ENCODE data around the gene SLC22A14. TPM values are rescaled to one million over a fixed set of nuclear protein-coding genes. Genes with fewer than 3 reads are reported as not detected.
A peak's percentile ranks its signal among the peaks of the same experiment; 100 is the strongest.

SLC22A14 gene
- total RNA-seq, 3 donors from 2014 or later (not counting 1 experiment from before 2014, with no cell fraction given), result 0.20 TPM; not detected in 2

GRCh38 chr3:38332201-38332600, 50.1 kb downstream of the SLC22A14 start:
- intact Hi-C loops (cut with micrococcal nuclease), result no loop called here
- Mint-ChIP-seq H3K36me3 (no peaks in the 10 kb centered on the region), H3K27me3 (ENCODE audit: low read depth in 2 of 2) (peaks cover 7 to 8% of the 10 kb centered on the region in 2 donors), H3K4me3 (no peak overlapping the region), H3K9me3 (no peaks in the 10 kb centered on the region), H3K27ac (no peak overlapping the region), H3K4me1 (peaks cover 8 to 12% of the 10 kb centered on the region in 2 donors)
- 17% methylated on average over 1 of the region's 3 CpGs for WGBS (ENCODE audit: insufficient coverage)
- H3K9me3 ChIP-seq (ENCODE audit: control insufficient read depth, insufficient read depth, low read length), result no peaks in the 10 kb centered on the region
- DNase-seq (no peak), ATAC-seq (no peak)
- TF ChIP-seq CTCF (IDR thresholded peaks at IDR 0.05), result no peak
- no peak overlapping the region for H3K4me3 ChIP-seq (ENCODE audit: low read length)
- no peaks in the 10 kb centered on the region for H3K27me3 ChIP-seq (ENCODE audit: control insufficient read depth, insufficient read depth, low read length)
- H3K27ac ChIP-seq (ENCODE audit: low read length), result no peak overlapping the region
- no peaks in the 10 kb centered on the region for H3K36me3 ChIP-seq (ENCODE audit: control insufficient read depth, insufficient read depth, low read length)
- H3K4me1 ChIP-seq (ENCODE audit: control insufficient read depth, insufficient read depth, low read length), result peaks cover 6% of the 10 kb centered on the region

- peaks cover 7 to 10% of the 10 kb centered on the region in 2 donors for H3K27me3 Mint-ChIP-seq (ENCODE audit: low read depth in 2 of 2)
- H3K4me1 Mint-ChIP-seq, result peaks cover 8 to 12% of the 10 kb centered on the region in 2 donors
- Histone ChIP-seq H3K36me3 (ENCODE audit: control insufficient read depth, insufficient read depth, low read length) (no peaks in the 10 kb centered on the region), H3K27ac (ENCODE audit: low read length) (no peak overlapping the region), H3K4me3 (ENCODE audit: low read length) (no peak overlapping the region), H3K9me3 (ENCODE audit: control insufficient read depth, insufficient read depth, low read length) (no peaks in the 10 kb centered on the region), H3K27me3 (ENCODE audit: control insufficient read depth, insufficient read depth, low read length) (no peaks in the 10 kb centered on the region), H3K4me1 (ENCODE audit: control insufficient read depth, insufficient read depth, low read length) (peaks cover 6% of the 10 kb centered on the region)
- TF ChIP-seq CTCF (IDR thresholded peaks at IDR 0.05), result no peak
- DNase-seq (no peak), ATAC-seq (peak in 1 of 3 donors; percentile 27)
- H3K9me3 Mint-ChIP-seq, result no peaks in the 10 kb centered on the region
- H3K4me3 Mint-ChIP-seq, result no peak overlapping the region
- intact Hi-C loops (cut with micrococcal nuclease), result no loop called here
- WGBS (ENCODE audit: insufficient coverage), result 82% methylated on average over 5 of the region's 5 CpGs
- no peaks in the 10 kb centered on the region for H3K36me3 Mint-ChIP-seq
- H3K27ac Mint-ChIP-seq, result no peak overlapping the region
Observed at GRCh38 chr3:38334142-38335055, 52.3 kb downstream of the SLC22A14 start.

- Histone ChIP-seq H3K4me3 (ENCODE audit: low read length) (no peak overlapping the region), H3K36me3 (ENCODE audit: control insufficient read depth, insufficient read depth, low read length) (no peaks in the 10 kb centered on the region), H3K9me3 (ENCODE audit: control insufficient read depth, insufficient read depth, low read length) (no peaks in the 10 kb centered on the region), H3K27me3 (ENCODE audit: control insufficient read depth, insufficient read depth, low read length) (no peaks in the 10 kb centered on the region), H3K4me1 (ENCODE audit: control insufficient read depth, insufficient read depth, low read length) (peaks cover 6% of the 10 kb centered on the region), H3K27ac (ENCODE audit: low read length) (no peak overlapping the region)
- DNase-seq, result no peak
- Mint-ChIP-seq H3K27ac (no peak overlapping the region), H3K4me3 (no peak overlapping the region), H3K27me3 (ENCODE audit: low read depth in 2 of 2) (peaks cover 7 to 12% of the 10 kb centered on the region in 2 donors), H3K4me1 (peaks cover 8 to 12% of the 10 kb centered on the region in 2 donors), H3K36me3 (no peaks in the 10 kb centered on the region), H3K9me3 (no peaks in the 10 kb centered on the region)
- TF ChIP-seq CTCF (IDR thresholded peaks at IDR 0.05), result no peak
- intact Hi-C loops (cut with micrococcal nuclease), result no loop called here
- no peak for ATAC-seq
- WGBS (ENCODE audit: insufficient coverage), result 96% methylated on average over 6 of the region's 6 CpGs
Observed at GRCh38 chr3:38335263-38335662, 53.2 kb downstream of the SLC22A14 start.

All from natural killer cell (primary cell).